Activated CD8-positive, alpha-beta T cell treated with anti-CD3 and anti-CD28 coated beads for 36 hours (primary cell): ENCODE measurements around the gene ESYT3. TPM values are rescaled to one million over a fixed set of nuclear protein-coding genes. Genes with fewer than 3 reads are reported as not detected.

Experiments
- ATAC-seq: fragments of 200-7000 bp; cut with Tn5 transposase; one replicate; pipeline ENCODE4 v1.10.0; 2021; ENCODE audit warnings: mild to moderate bottlenecking, moderate library complexity
- CTCF ChIA-PET: fragments of 350-600 bp; sonication (Branson Sonifier 250); formaldehyde crosslinking; loops from one replicate; lab custom pipeline; 2021; ENCODE audit warnings: antibody characterized with exemption; lab: Charles Lee
- POLR2A ChIA-PET: fragments of 350-600 bp; sonication (Branson Sonifier 250); formaldehyde crosslinking; loops from one replicate; lab custom pipeline; 2021; ENCODE audit warnings: antibody characterized with exemption; lab: Charles Lee
- DNase-seq: peaks from one replicate; pipeline ENCODE4 v3.0.0-alpha.2; 2020
- H3K27ac Mint-ChIP-seq: one replicate; pipeline ENCODE4 v1.8.0; 2021; ENCODE audit warnings: mild to moderate bottlenecking, mixed read lengths
- H3K27me3 Mint-ChIP-seq: one replicate; pipeline ENCODE4 v1.8.0; 2021; ENCODE audit warnings: mixed read lengths
- H3K36me3 Mint-ChIP-seq: one replicate; pipeline ENCODE4 v1.8.0; 2021; ENCODE audit warnings: low read depth, mixed read lengths
- H3K4me1 Mint-ChIP-seq: one replicate; pipeline ENCODE4 v1.8.0; 2021; ENCODE audit warnings: low read depth, mixed read lengths
- H3K4me3 Mint-ChIP-seq: one replicate; pipeline ENCODE4 v1.8.0; 2021; ENCODE audit warnings: mild to moderate bottlenecking, moderate library complexity, mixed read lengths
- H3K9me3 Mint-ChIP-seq: one replicate; pipeline ENCODE4 v1.8.0; 2021; ENCODE audit warnings: mixed read lengths
- intact Hi-C: fragments of 100-400 bp; cut with micrococcal nuclease; formaldehyde crosslinking; loops from one replicate; pipeline ENCODE4 v1.10.0; 2022
- total RNA-seq, 2 experiments: library from RNA; stranded (reverse); gene quantifications; one replicate each; pipeline ENCODE4 v1.2.3, GENCODE V29; 2021
- TF ChIP-seq, protein P1 (sequence below): fragments of 200-600 bp; IDR thresholded peaks from one replicate; pipeline ENCODE4 v1.8.0; 2022; ENCODE audit warnings: antibody characterized with exemption, mild to moderate bottlenecking

ESYT3 gene
- total RNA-seq, 2 experiments from 2014 or later, result 0.09 to 0.16 TPM

DNA sequence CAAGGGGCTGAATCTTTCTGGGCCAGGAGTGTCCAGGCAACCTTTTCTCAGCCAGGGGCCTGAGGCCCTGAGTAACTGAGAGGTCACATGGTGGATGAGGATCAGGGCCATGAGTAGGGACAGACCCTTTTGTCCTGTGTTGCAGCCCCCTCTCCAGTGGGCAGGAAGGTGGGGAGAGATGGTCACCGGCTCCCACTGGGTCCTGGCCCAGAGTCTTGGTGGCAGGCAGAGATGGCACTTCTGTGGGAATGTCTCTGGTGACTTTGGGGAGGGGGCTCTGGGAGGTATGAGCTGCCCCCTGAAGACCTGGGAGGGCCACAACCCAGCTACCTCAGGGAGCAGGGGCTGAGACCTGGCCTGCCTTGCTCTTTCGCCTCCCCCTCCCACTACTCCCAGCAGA, 6.8 kb downstream of the ESYT3 start:
- ChIA-PET POLR2A (no interaction called here), CTCF (no interaction called here)
- no peak for DNase-seq
- Mint-ChIP-seq H3K27ac (no peak overlapping the region), H3K4me1 (no peaks in the 10 kb centered on the region), H3K4me3 (no peak overlapping the region), H3K9me3 (no peaks in the 10 kb centered on the region), H3K36me3 (no peaks in the 10 kb centered on the region), H3K27me3 (peaks cover 13% of the 10 kb centered on the region)
- intact Hi-C loops, result no loop called here
- ATAC-seq, result no peak
- TF ChIP-seq, protein P1, sequence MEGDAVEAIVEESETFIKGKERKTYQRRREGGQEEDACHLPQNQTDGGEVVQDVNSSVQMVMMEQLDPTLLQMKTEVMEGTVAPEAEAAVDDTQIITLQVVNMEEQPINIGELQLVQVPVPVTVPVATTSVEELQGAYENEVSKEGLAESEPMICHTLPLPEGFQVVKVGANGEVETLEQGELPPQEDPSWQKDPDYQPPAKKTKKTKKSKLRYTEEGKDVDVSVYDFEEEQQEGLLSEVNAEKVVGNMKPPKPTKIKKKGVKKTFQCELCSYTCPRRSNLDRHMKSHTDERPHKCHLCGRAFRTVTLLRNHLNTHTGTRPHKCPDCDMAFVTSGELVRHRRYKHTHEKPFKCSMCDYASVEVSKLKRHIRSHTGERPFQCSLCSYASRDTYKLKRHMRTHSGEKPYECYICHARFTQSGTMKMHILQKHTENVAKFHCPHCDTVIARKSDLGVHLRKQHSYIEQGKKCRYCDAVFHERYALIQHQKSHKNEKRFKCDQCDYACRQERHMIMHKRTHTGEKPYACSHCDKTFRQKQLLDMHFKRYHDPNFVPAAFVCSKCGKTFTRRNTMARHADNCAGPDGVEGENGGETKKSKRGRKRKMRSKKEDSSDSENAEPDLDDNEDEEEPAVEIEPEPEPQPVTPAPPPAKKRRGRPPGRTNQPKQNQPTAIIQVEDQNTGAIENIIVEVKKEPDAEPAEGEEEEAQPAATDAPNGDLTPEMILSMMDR, result no peak

DNA sequence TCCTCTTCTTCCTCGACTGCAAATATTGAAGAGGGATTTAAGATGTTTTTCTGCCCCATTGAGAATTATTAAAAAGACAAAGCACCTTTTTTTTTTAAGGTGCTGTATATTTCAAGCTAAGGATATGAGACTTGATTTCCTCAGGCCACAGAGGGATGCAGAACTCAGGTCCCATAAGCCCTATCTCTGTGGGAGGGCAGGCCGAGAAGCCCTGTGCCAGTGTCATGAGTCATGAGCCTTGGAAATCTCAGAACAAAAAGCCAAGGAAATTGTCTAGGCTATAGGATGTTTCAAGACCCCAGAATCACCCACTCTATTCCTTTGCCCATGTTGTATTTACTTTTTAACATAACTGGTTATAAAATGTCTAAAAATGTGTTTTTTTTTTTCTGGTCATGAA, 7.3 kb downstream of the ESYT3 start:
- Mint-ChIP-seq H3K27ac (no peak overlapping the region), H3K9me3 (no peaks in the 10 kb centered on the region), H3K27me3 (peaks cover 8% of the 10 kb centered on the region), H3K4me3 (no peak overlapping the region), H3K36me3 (no peaks in the 10 kb centered on the region), H3K4me1 (no peaks in the 10 kb centered on the region)
- POLR2A ChIA-PET, result no interaction called here
- DNase-seq (no peak), ATAC-seq (no peak)
- TF ChIP-seq, protein P1, result no peak
- CTCF ChIA-PET, result interaction anchor here (1.9 kb wide), 1 partner anchor 474 kb away, joined by 5 read pairs; no protein-coding TSS in a partner anchor
- intact Hi-C loops, result no loop called here

DNA sequence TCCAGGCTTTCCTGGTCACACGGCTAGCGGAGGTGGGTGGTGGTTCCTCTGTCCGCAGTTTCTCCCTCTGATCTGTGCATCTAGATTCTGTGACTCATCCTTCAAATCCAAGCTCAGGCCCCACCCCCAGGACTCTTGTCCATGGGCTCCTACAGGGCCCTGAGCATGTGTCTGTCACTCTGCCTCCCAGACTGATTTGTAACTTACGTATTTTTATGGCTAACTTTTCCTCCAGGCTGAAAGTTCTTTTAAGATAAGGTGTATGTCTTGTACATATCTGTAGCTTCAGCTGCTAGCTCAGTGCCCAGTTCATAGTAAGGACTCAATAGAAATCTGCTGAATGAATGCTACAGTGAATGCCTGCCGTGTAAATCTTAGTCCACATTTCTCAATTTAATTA, 8.0 kb downstream of the ESYT3 start:
- no peaks in the 10 kb centered on the region for H3K9me3 Mint-ChIP-seq
- POLR2A ChIA-PET, result no interaction called here
- CTCF ChIA-PET, result interaction anchor here (1.1 to 1.9 kb wide), 3 partner anchors 25 to 494 kb away, joined by 3 to 5 read pairs (median 4); no protein-coding TSS in a partner anchor

DNA sequence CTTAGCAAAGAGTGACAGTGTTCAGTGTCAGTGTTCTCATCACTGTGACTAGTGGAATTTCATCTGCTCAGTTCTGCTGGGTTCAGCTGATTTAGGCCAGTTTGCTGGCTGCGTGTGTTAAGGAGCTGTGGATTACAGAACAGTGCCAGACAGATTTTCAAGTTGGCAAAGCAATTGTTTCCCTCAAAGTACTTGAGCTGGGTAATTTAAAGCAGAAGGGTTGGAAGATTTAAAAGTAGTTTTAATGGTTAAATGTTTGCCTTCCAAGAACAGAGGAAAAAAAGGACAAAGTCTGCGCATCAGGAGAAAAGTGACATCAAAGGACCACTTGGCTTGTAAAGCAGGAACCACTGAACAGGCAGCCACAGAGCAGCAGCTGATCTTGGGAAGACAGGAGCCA, 8.7 kb downstream of the ESYT3 start:
- Mint-ChIP-seq H3K36me3 (no peaks in the 10 kb centered on the region), H3K27me3 (no peaks in the 10 kb centered on the region), H3K4me3 (no peak overlapping the region), H3K27ac (no peak overlapping the region), H3K4me1 (no peaks in the 10 kb centered on the region), H3K9me3 (no peaks in the 10 kb centered on the region)
- CTCF ChIA-PET, result interaction anchor here (1.1 to 1.9 kb wide), 3 partner anchors 25 to 493 kb away, joined by 3 to 5 read pairs (median 4); no protein-coding TSS in a partner anchor
- TF ChIP-seq, protein P1, result no peak
- DNase-seq (no peak), ATAC-seq (no peak)
- intact Hi-C loops, result no loop called here
- POLR2A ChIA-PET, result no interaction called here

More for the DNA sequence above, 8.0 kb downstream of the ESYT3 start:
- Mint-ChIP-seq H3K4me3 (no peak overlapping the region), H3K27me3 (peaks cover 3% of the 10 kb centered on the region), H3K27ac (no peak overlapping the region), H3K4me1 (no peaks in the 10 kb centered on the region), H3K36me3 (no peaks in the 10 kb centered on the region)
- DNase-seq, result no peak
- intact Hi-C loops, result no loop called here
- ATAC-seq, result no peak
- TF ChIP-seq, protein P1, result no peak

DNA sequence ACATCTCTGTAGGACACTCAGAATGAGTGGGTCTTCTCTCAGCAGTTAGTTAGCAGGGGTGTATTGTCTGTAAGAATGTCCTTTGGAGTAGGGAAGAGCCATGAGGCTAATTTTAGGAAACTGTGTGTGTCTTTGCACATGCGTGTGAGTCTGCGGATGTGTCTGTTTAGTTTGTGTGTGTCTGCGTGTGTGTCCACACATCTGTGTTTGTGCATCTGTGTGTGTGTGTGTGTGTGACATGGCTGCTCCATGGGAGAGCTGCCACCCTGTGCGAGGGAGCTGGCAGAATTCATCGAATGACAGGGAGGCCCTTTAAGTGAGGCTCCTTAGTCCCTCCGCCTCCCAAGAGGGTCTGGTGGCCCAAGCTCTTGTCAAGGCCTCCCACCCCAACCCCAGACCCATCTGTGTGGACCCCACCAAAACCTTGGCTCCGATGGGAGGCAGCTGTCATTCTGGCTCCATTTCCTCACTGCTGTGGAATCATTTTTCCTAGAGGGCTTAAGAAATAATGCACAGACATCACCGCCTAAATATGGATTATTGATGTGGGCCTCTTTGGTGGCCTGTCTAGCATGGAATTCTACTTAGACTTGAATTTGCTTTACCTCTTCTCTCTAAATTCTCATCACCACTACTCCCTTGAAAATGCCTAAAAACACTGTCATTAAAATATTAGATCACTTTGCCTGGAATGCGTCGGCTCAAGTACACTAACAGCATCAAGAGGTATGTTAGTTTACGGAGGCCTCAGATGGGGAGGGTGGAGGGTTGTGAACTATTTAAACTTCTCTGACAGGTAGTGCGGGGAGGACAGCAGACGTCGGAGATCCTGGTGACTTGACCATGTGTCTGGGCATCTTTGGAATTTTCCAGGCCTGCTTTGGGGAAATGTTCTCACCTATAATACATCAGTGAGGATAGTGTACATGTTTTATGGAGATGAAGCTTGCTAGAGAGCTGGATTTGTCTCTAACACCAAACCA, 9.4 kb downstream of the ESYT3 start:
- POLR2A ChIA-PET, result no interaction called here
- CTCF ChIA-PET, result interaction anchor here (1.1 to 1.9 kb wide), 4 partner anchors 26 to 492 kb away, joined by 3 to 5 read pairs (median 4); no protein-coding TSS in a partner anchor

More for the DNA sequence above, 9.4 kb downstream of the ESYT3 start:
- TF ChIP-seq, protein P1, result no peak
- Mint-ChIP-seq H3K4me1 (no peaks in the 10 kb centered on the region), H3K9me3 (no peaks in the 10 kb centered on the region), H3K4me3 (no peak overlapping the region), H3K36me3 (no peaks in the 10 kb centered on the region), H3K27ac (no peak overlapping the region), H3K27me3 (no peaks in the 10 kb centered on the region)
- intact Hi-C loops, result no loop called here
- ATAC-seq, result no peak
- DNase-seq, result no peak
